ENCODE data around the gene LIPT2.

DNA sequence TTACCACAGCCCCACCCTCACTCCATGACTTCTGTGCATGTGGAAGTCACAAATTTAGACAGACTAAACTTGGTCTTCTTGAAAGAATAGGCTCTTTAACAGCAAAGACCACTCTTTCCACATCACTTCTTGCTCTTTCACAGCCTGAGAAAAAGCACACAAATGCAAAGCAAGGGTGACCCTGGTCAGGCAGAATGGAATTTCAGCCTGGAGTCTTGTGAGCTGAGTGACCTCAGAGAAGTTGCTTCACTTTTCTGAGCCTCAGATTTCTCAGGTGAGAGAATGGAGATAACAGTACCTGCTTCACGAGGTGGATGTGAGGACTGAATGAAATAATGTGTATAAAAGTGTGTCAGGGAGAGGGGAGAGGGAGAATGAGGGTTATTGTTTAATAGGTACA, 26.8 kb upstream of the LIPT2 start:
- TF ChIP-seq ZNF692 (tag by site-specific recombination; IDR thresholded peaks at IDR 0.05) (no peak), ZNF423 (tag by site-specific recombination; IDR thresholded peaks at IDR 0.05) (no peak), ZSCAN23 (tag by site-specific recombination; IDR thresholded peaks at IDR 0.05) (no peak), SP2 (tag by site-specific recombination; IDR thresholded peaks at IDR 0.05) (no peak), SALL2 (tag by site-specific recombination; IDR thresholded peaks at IDR 0.05; ENCODE audit: borderline replicate concordance) (no peak), ZNF157 (tag by site-specific recombination; IDR thresholded peaks at IDR 0.05) (no peak), ZBTB7A (tag by site-specific recombination; IDR thresholded peaks at IDR 0.05; ENCODE audit: low read depth) (no peak), ZNF830 (tag by site-specific recombination; IDR thresholded peaks at IDR 0.05; ENCODE audit: low read depth) (no peak)
- TF ChIP-seq, protein P1, sequence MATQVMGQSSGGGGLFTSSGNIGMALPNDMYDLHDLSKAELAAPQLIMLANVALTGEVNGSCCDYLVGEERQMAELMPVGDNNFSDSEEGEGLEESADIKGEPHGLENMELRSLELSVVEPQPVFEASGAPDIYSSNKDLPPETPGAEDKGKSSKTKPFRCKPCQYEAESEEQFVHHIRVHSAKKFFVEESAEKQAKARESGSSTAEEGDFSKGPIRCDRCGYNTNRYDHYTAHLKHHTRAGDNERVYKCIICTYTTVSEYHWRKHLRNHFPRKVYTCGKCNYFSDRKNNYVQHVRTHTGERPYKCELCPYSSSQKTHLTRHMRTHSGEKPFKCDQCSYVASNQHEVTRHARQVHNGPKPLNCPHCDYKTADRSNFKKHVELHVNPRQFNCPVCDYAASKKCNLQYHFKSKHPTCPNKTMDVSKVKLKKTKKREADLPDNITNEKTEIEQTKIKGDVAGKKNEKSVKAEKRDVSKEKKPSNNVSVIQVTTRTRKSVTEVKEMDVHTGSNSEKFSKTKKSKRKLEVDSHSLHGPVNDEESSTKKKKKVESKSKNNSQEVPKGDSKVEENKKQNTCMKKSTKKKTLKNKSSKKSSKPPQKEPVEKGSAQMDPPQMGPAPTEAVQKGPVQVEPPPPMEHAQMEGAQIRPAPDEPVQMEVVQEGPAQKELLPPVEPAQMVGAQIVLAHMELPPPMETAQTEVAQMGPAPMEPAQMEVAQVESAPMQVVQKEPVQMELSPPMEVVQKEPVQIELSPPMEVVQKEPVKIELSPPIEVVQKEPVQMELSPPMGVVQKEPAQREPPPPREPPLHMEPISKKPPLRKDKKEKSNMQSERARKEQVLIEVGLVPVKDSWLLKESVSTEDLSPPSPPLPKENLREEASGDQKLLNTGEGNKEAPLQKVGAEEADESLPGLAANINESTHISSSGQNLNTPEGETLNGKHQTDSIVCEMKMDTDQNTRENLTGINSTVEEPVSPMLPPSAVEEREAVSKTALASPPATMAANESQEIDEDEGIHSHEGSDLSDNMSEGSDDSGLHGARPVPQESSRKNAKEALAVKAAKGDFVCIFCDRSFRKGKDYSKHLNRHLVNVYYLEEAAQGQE (tag by site-specific recombination; IDR thresholded peaks at IDR 0.05) = no peak
- TF ChIP-seq, protein P2, sequence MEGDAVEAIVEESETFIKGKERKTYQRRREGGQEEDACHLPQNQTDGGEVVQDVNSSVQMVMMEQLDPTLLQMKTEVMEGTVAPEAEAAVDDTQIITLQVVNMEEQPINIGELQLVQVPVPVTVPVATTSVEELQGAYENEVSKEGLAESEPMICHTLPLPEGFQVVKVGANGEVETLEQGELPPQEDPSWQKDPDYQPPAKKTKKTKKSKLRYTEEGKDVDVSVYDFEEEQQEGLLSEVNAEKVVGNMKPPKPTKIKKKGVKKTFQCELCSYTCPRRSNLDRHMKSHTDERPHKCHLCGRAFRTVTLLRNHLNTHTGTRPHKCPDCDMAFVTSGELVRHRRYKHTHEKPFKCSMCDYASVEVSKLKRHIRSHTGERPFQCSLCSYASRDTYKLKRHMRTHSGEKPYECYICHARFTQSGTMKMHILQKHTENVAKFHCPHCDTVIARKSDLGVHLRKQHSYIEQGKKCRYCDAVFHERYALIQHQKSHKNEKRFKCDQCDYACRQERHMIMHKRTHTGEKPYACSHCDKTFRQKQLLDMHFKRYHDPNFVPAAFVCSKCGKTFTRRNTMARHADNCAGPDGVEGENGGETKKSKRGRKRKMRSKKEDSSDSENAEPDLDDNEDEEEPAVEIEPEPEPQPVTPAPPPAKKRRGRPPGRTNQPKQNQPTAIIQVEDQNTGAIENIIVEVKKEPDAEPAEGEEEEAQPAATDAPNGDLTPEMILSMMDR (tag by site-specific recombination; IDR thresholded peaks at IDR 0.05) = no peak

All from HEK293 (cell line).